Measurements from ENCODE around the gene CCRL2.

The CCRL2 gene

GRCh38 chr3:46365737-46366524 lies 41.1 kb upstream of the CCRL2 start:
- no peak overlapping the region for H3K4me3 ChIP-seq (replicated peaks; ENCODE audit: low read depth, low read length)
- DNase-seq (ENCODE audit: extremely low read depth, low read depth): no peak
- TF ChIP-seq, protein P1, sequence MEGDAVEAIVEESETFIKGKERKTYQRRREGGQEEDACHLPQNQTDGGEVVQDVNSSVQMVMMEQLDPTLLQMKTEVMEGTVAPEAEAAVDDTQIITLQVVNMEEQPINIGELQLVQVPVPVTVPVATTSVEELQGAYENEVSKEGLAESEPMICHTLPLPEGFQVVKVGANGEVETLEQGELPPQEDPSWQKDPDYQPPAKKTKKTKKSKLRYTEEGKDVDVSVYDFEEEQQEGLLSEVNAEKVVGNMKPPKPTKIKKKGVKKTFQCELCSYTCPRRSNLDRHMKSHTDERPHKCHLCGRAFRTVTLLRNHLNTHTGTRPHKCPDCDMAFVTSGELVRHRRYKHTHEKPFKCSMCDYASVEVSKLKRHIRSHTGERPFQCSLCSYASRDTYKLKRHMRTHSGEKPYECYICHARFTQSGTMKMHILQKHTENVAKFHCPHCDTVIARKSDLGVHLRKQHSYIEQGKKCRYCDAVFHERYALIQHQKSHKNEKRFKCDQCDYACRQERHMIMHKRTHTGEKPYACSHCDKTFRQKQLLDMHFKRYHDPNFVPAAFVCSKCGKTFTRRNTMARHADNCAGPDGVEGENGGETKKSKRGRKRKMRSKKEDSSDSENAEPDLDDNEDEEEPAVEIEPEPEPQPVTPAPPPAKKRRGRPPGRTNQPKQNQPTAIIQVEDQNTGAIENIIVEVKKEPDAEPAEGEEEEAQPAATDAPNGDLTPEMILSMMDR (IDR thresholded peaks at IDR 0.05; ENCODE audit: low read depth, low read length, missing control alignments): no peak

DNA sequence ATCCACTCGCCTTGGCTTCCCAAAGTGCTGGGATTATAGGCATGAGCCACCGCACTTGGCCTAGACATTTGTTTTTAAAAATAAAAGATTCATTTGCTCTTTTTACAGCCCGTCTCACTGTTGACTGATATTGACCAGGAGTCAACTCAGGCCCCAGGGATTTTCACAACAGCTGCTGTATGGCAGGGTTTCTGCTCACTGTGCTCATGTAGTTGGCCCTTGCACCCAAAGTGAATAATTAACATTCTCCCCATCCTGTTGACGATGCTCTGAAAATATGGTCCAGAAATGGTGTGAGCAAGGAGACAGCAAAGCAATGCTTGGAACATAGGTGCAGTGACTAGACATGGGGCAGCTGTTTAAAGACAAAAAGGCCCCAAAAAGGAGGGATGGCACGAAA lies 39.2 kb upstream of the CCRL2 start:
- H3K4me3 ChIP-seq (replicated peaks; ENCODE audit: low read depth, low read length): no peak overlapping the region
- DNase-seq (ENCODE audit: extremely low read depth, low read depth): no peak
- TF ChIP-seq, protein P1 (IDR thresholded peaks at IDR 0.05; ENCODE audit: low read depth, low read length, missing control alignments): no peak

GRCh38 chr3:46368569-46368968 lies 38.5 kb upstream of the CCRL2 start:
- DNase-seq (ENCODE audit: extremely low read depth, low read depth): no peak

DNA sequence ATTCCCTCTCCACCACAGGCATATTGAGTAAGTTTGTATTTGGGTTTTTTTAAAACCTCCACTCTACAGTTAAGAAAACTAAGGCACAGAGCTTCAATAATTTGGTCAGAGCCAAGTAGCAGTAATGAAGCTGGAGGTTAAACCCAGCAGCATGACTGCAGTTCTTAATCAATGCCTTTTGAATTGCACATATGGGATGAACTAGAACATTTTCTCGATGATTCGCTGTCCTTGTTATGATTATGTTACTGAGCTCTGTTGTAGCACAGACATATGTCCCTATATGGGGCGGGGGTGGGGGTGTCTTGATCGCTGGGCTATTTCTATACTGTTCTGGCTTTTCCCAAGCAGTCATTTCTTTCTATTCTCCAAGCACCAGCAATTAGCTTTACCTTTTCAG lies 37.9 kb upstream of the CCRL2 start:
- no peak for DNase-seq (ENCODE audit: extremely low read depth, low read depth)
- TF ChIP-seq, protein P1 (IDR thresholded peaks at IDR 0.05; ENCODE audit: low read depth, low read length, missing control alignments): no peak
- no peak overlapping the region for H3K4me3 ChIP-seq (replicated peaks; ENCODE audit: low read depth, low read length)

More at GRCh38 chr3:46368569-46368968, 38.5 kb upstream of the CCRL2 start:
- TF ChIP-seq, protein P1 (IDR thresholded peaks at IDR 0.05; ENCODE audit: low read depth, low read length, missing control alignments): peak; percentile 5
- no peak overlapping the region for H3K4me3 ChIP-seq (replicated peaks; ENCODE audit: low read depth, low read length)

DNA sequence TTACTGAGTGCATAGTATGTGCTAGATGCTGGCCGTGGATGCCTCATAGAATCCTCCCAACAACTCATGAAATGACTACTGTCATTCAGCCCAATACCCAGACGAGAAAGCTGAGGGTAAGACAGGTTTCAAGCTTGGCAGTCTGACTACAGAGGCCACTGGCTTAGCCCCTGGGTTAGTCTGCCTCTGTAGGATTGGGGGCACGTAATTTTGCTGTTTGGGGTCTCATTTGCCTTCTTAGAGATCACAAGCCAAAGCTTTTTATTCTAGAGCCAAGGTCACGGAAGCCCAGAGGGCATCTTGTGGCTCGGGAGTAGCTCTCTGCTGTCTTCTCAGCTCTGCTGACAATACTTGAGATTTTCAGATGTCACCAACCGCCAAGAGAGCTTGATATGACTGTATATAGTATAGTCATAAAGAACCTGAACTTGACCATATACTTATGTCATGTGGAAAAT lies 37.4 kb upstream of the CCRL2 start:
- DNase-seq (ENCODE audit: extremely low read depth, low read depth): no peak

GRCh38 chr3:46370839-46371518 lies 36.1 kb upstream of the CCRL2 start, which contains the start of gene CCR5:
CCR5 (plus strand) TSS chr3:46370946; CDS start chr3:46372903, 1,957 bp downstream.
- TF ChIP-seq, protein P1 (IDR thresholded peaks at IDR 0.05; ENCODE audit: low read depth, low read length, missing control alignments): no peak
- no peak within 1 kb of the TSS for H3K4me3 ChIP-seq (replicated peaks; ENCODE audit: low read depth, low read length)
- DNase-seq (ENCODE audit: extremely low read depth, low read depth): no peak

More for the DNA sequence above, 37.4 kb upstream of the CCRL2 start:
- H3K4me3 ChIP-seq (replicated peaks; ENCODE audit: low read depth, low read length): no peak overlapping the region
- TF ChIP-seq, protein P1 (IDR thresholded peaks at IDR 0.05; ENCODE audit: low read depth, low read length, missing control alignments): no peak
